22Rv1 (cell line): ENCODE results near the gene WNT9A.

Experiments used
- CTCF ChIP-seq: fragments of 450-650 bp; IDR thresholded peaks from 2 replicates; pipeline ENCODE4 v1.5.1; 2017; ENCODE audit warnings: mild to moderate bottlenecking
- ZFX ChIP-seq: fragments of 450-650 bp; IDR thresholded peaks from 2 replicates; pipeline ENCODE4 v1.6.1; 2017; ENCODE audit warnings: antibody characterized with exemption, borderline replicate concordance

DNA sequence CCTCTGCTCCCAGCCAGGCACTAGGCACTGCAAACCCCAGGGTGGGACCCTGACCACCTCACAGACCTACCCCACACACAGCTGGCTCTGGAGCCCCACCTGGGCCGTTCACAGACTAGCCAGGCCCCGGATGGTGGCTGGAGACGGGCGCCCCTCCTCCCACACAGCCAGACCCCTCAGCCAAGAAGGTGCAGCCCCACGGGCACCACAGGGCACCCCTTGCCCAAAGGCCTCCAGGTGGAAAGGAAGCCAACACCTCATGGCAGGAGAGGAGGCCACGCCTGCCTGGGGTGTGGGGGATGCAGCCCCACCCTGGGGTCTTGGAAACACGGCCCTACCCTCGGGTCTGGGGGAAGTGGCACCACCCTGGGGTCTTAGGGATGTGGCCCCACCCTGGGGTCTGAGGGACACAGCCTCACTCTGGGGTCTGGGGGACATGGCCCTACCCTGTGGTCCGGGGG lies 44.6 kb downstream of the WNT9A start:
- TF ChIP-seq CTCF (no peak), ZFX (no peak)
